ENCODE measurements around the gene KIF3A.
A peak's percentile ranks its signal among the peaks of the same experiment; 100 is the strongest.

Gene KIF3A

DNA sequence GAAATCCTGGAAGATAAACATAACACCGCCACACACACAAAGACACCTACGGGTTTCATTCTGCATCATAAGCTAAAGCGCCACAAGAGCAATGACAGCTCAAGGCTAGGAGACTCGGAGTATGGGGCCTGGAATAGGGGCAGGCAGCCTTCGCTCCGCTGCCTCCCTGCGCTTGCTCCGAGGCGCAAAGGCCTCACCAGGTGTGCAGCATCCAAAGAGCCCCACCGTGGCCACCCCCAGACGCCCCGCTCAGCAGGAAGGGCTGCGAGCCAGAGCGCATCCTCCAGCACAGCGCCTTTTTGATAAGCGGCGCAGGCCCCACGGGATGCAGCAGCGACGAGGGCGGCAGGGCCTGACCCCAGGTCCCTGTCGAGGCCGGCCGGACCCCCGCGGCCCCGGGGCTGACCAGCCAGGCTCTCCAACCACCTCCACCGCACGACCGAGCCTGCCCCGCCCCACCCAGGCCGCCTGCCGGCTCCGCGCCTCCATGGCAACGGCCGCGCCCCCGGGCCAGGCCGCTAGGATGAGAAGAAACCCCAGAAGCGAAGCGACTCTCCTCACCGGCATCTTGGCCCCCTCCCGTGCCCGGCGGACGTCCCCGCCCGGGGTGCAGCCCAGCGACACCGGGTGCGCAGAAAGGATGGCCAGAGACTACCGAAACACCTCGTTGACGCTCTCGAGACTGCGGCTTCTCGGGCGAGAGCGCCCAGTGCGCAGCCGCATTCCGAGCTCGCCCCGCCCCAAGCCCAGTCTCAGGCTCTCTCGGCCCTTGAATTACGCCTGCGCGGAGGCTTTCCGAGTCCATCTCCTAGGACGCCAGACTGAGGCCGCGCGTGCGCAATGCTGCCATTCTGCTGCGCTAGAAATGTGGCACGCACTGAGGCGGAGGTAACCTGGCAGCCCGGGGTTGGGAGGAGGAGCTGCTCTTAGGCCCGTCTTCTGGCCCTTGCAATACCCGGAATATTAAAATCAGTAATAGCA lies at the start of gene KIF3A:
Gene KIF3A (minus strand): TSS at position 694 of the 981 bp plus-strand sequence. CDS start 127 bp downstream, at position 567.
- peak within 1 kb of the TSS; percentile 68 for H3K9ac ChIP-seq (ENCODE audit: insufficient read length)
- DNase-seq (ENCODE audit: low read depth, low spot score): peak; percentile 88
- no peaks in the 10 kb centered on the region for H3K36me3 ChIP-seq (ENCODE audit: insufficient read depth, low read length)
- H3K27ac ChIP-seq: no peak within 1 kb of the TSS
- TF ChIP-seq POLR2AphosphoS5 (IDR thresholded peaks at IDR 0.05; ENCODE audit: borderline replicate concordance, low read depth, low read length) (peak; percentile 82), EZH2 (IDR thresholded peaks at IDR 0.05) (no peak), FOXP2 (optimal IDR thresholded peaks at IDR 0.05; ENCODE audit: control extremely low read depth, extremely low read length, insufficient read depth) (no peak)
- H3K9me3 ChIP-seq (ENCODE audit: low read depth, low read length): no peaks in the 10 kb centered on the region
- H3K4me3 ChIP-seq: peak within 1 kb of the TSS; percentile 99

DNA sequence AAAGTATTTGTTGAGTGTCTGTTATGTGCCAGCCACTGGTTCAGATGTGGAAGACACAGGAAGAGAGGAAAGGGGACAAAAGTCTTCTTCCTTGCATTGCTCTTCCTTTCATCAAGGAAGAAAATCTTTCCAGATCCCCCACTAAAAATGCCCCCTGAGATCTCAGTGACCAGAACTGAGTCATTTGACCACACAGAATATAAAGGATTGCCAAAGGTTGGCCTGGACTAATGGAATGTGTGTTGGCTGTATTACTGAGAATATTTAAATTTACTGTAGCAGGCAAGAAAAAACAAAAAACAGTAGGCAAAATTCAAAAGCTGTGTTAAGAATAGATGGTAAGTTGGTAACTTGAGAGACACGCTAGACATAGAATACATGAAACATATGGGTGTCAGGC lies 49.7 kb upstream of the KIF3A start:
- H3K4me3 ChIP-seq: no peak overlapping the region
- no peak for DNase-seq (ENCODE audit: low read depth, low spot score)
- no peaks in the 10 kb centered on the region for H3K9me3 ChIP-seq (ENCODE audit: low read depth, low read length)
- no peak overlapping the region for H3K9ac ChIP-seq (ENCODE audit: insufficient read length)
- no peaks in the 10 kb centered on the region for H3K36me3 ChIP-seq (ENCODE audit: insufficient read depth, low read length)
- no peak overlapping the region for H3K27ac ChIP-seq
- TF ChIP-seq POLR2AphosphoS5 (IDR thresholded peaks at IDR 0.05; ENCODE audit: borderline replicate concordance, low read depth, low read length) (no peak), FOXP2 (optimal IDR thresholded peaks at IDR 0.05; ENCODE audit: control extremely low read depth, extremely low read length, insufficient read depth) (no peak)

DNA sequence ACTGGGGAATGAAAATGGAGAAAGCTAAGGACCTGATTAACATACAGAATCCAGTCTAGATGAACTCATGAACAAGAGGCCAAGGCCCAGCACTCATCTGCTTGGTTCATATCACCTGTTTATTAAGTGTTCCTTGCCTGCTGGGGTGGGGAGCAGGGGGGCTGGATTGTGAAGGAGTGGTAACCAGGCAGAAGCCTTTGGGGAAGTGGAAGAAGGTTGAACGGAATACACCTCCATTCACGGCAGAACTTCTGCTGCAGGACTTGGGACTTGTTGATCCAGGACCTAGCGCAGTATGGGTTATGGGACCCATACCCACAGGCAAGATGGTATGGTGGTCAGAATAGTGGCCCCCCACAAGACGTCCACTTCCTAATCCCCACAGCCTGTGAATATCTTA lies 48.5 kb upstream of the KIF3A start:
- Histone ChIP-seq H3K9ac (ENCODE audit: insufficient read length) (no peak overlapping the region), H3K9me3 (ENCODE audit: low read depth, low read length) (no peaks in the 10 kb centered on the region), H3K4me3 (no peak overlapping the region), H3K27ac (no peak overlapping the region), H3K36me3 (ENCODE audit: insufficient read depth, low read length) (no peaks in the 10 kb centered on the region)
- no peak for TF ChIP-seq EZH2 (IDR thresholded peaks at IDR 0.05)
- TF ChIP-seq FOXP2 (optimal IDR thresholded peaks at IDR 0.05; ENCODE audit: control extremely low read depth, extremely low read length, insufficient read depth): no peak
- TF ChIP-seq POLR2AphosphoS5 (IDR thresholded peaks at IDR 0.05; ENCODE audit: borderline replicate concordance, low read depth, low read length): no peak
- no peak for DNase-seq (ENCODE audit: low read depth, low spot score)

DNA sequence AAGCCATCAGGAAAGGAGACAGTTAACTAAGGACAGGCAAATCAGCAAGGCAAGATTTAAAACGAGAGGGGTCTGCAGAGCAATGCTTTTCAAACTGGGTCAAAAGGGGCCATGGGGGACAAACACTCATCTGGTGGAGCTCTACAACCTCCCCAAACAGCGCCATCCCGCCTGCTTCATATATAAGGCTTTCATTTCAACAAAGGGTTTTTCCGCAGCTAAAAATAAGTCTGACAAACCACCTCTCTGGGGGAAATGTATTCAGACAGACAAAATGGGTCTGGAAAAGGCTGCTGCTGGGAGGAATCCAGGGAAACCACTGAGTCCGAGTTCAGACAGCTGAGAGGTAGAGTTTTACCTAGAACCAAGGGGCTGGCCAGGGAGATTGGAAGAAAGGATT lies 48.0 kb upstream of the KIF3A start:
- DNase-seq (ENCODE audit: low read depth, low spot score): no peak
- Histone ChIP-seq H3K9me3 (ENCODE audit: low read depth, low read length) (no peaks in the 10 kb centered on the region), H3K9ac (ENCODE audit: insufficient read length) (no peak overlapping the region), H3K36me3 (ENCODE audit: insufficient read depth, low read length) (no peaks in the 10 kb centered on the region), H3K4me3 (no peak overlapping the region), H3K27ac (no peak overlapping the region)
- TF ChIP-seq FOXP2 (optimal IDR thresholded peaks at IDR 0.05; ENCODE audit: control extremely low read depth, extremely low read length, insufficient read depth) (no peak), EZH2 (IDR thresholded peaks at IDR 0.05) (no peak), POLR2AphosphoS5 (IDR thresholded peaks at IDR 0.05; ENCODE audit: borderline replicate concordance, low read depth, low read length) (no peak)

DNA sequence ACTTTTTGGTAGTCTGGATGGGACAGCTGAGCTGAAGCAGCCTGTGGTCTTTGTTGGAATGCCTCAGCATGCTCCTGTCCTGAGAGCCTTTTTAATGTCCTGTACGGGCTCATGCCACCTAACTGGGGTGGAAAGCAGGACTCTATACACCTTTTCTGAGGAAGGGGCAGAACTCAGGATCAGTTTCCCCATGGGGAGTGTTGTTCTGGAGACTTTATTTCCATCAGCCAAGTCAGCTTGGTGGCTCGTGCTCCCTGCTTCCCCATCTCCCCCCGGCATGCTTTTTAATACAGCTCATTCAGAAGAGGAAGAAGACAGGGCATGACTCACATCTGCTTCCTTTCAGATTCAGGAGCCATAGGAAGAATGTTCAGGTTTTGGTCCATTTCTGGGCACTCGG lies 44.8 kb upstream of the KIF3A start:
- H3K27ac ChIP-seq: no peak overlapping the region
- no peaks in the 10 kb centered on the region for H3K9me3 ChIP-seq (ENCODE audit: low read depth, low read length)
- H3K4me3 ChIP-seq: no peak overlapping the region
- no peak for DNase-seq (ENCODE audit: low read depth, low spot score)
- no peak overlapping the region for H3K9ac ChIP-seq (ENCODE audit: insufficient read length)
- no peaks in the 10 kb centered on the region for H3K36me3 ChIP-seq (ENCODE audit: insufficient read depth, low read length)
- TF ChIP-seq EZH2 (IDR thresholded peaks at IDR 0.05): no peak
- TF ChIP-seq FOXP2 (optimal IDR thresholded peaks at IDR 0.05; ENCODE audit: control extremely low read depth, extremely low read length, insufficient read depth): no peak
- no peak for TF ChIP-seq POLR2AphosphoS5 (IDR thresholded peaks at IDR 0.05; ENCODE audit: borderline replicate concordance, low read depth, low read length)

DNA sequence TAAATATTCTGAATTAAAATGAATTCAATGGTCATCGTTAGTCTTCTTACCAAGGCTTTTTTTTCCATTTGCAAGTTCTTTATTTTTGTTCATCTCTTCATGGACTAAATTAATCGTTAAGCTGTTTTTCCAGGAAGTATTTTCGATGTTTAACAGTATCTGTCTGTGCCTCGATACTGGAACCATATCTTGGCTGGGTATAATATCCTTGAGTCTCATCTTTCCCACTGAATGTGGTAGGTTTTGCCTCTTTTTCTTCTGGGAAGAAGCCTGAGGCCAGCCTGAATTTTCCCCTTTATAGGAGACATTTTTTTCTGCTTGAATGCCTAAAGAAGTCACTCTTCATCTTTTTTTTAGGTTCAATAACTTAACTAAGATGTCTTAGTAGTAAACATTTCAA lies 43.7 kb upstream of the KIF3A start:
- no peak for TF ChIP-seq POLR2AphosphoS5 (IDR thresholded peaks at IDR 0.05; ENCODE audit: borderline replicate concordance, low read depth, low read length)
- TF ChIP-seq FOXP2 (optimal IDR thresholded peaks at IDR 0.05; ENCODE audit: control extremely low read depth, extremely low read length, insufficient read depth): no peak
- no peak for DNase-seq (ENCODE audit: low read depth, low spot score)

GRCh38 chr5:132780577-132780976 lies 43.2 kb upstream of the KIF3A start:
- H3K9me3 ChIP-seq (ENCODE audit: low read depth, low read length): no peaks in the 10 kb centered on the region
- TF ChIP-seq FOXP2 (optimal IDR thresholded peaks at IDR 0.05; ENCODE audit: control extremely low read depth, extremely low read length, insufficient read depth) (no peak), POLR2AphosphoS5 (IDR thresholded peaks at IDR 0.05; ENCODE audit: borderline replicate concordance, low read depth, low read length) (no peak), EZH2 (IDR thresholded peaks at IDR 0.05) (no peak)
- H3K4me3 ChIP-seq: no peak overlapping the region
- no peaks in the 10 kb centered on the region for H3K36me3 ChIP-seq (ENCODE audit: insufficient read depth, low read length)
- DNase-seq (ENCODE audit: low read depth, low spot score): no peak
- H3K9ac ChIP-seq (ENCODE audit: insufficient read length): no peak overlapping the region
- H3K27ac ChIP-seq: no peak overlapping the region

More for the DNA sequence above, 43.7 kb upstream of the KIF3A start:
- no peak overlapping the region for H3K4me3 ChIP-seq
- H3K36me3 ChIP-seq (ENCODE audit: insufficient read depth, low read length): no peaks in the 10 kb centered on the region
- H3K27ac ChIP-seq: no peak overlapping the region
- no peak overlapping the region for H3K9ac ChIP-seq (ENCODE audit: insufficient read length)
- H3K9me3 ChIP-seq (ENCODE audit: low read depth, low read length): no peaks in the 10 kb centered on the region

DNA sequence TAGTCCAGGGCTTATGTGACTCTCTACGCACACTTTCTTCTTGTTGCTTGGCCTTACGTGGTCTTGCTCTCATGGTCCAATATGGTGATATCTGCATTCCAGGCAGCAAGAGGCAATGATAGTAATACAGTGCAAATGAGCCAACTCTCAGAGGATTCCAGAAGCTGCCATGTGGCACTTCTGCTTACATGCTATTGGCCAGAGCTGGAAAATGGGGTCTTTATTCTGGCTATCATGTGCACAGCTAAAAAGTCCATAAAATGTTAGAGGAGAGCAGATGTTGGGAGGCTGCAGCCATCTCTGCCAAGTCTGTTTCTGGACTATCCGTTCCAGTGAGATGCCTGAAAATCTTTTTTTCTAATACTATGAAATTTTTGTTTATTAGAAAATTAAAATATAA lies 42.6 kb upstream of the KIF3A start:
- no peak for DNase-seq (ENCODE audit: low read depth, low spot score)
- H3K9me3 ChIP-seq (ENCODE audit: low read depth, low read length): no peaks in the 10 kb centered on the region
- H3K4me3 ChIP-seq: no peak overlapping the region
- no peak overlapping the region for H3K9ac ChIP-seq (ENCODE audit: insufficient read length)
- H3K27ac ChIP-seq: no peak overlapping the region
- TF ChIP-seq FOXP2 (optimal IDR thresholded peaks at IDR 0.05; ENCODE audit: control extremely low read depth, extremely low read length, insufficient read depth) (no peak), EZH2 (IDR thresholded peaks at IDR 0.05) (no peak), POLR2AphosphoS5 (IDR thresholded peaks at IDR 0.05; ENCODE audit: borderline replicate concordance, low read depth, low read length) (no peak)
- no peaks in the 10 kb centered on the region for H3K36me3 ChIP-seq (ENCODE audit: insufficient read depth, low read length)
